DMS53 (cell line): ENCODE measurements around the gene ENOX1.

ENCODE experiments used
- DNase-seq: peaks from one replicate; lab custom pipeline; 2025; lab: John Stamatoyannopoulos, UW

The ENOX1 gene

GRCh38 chr13:43286751-43287150 is 500.0 kb downstream of the ENOX1 start:
- DNase-seq = no peak

GRCh38 chr13:43285933-43286597 is 500.7 kb downstream of the ENOX1 start:
- no peak for DNase-seq

GRCh38 chr13:43284162-43284561 is 502.6 kb downstream of the ENOX1 start:
- DNase-seq = no peak

GRCh38 chr13:43279696-43280095 is 507.1 kb downstream of the ENOX1 start:
- no peak for DNase-seq

- DNase-seq = no peak
Measured at GRCh38 chr13:43278127-43278526, 508.6 kb downstream of the ENOX1 start.

GRCh38 chr13:43277142-43277541 is 509.6 kb downstream of the ENOX1 start:
- no peak for DNase-seq

- DNase-seq = no peak
Measured at GRCh38 chr13:43274881-43275280, 511.9 kb downstream of the ENOX1 start.

- DNase-seq = no peak
Measured at GRCh38 chr13:43273362-43273761, 513.4 kb downstream of the ENOX1 start.

- no peak for DNase-seq
Measured at GRCh38 chr13:43272851-43273250, 513.9 kb downstream of the ENOX1 start.

- no peak for DNase-seq
Measured at GRCh38 chr13:43271152-43271551, 515.6 kb downstream of the ENOX1 start.

- no peak for DNase-seq
Measured at GRCh38 chr13:43270130-43270830, 516.5 kb downstream of the ENOX1 start.

- DNase-seq = no peak
Measured at GRCh38 chr13:43269037-43269481, 517.7 kb downstream of the ENOX1 start.

- no peak for DNase-seq
Measured at GRCh38 chr13:43268632-43269031, 518.1 kb downstream of the ENOX1 start.

- DNase-seq = no peak
Measured at GRCh38 chr13:43267916-43268315, 518.9 kb downstream of the ENOX1 start.

- no peak for DNase-seq
Measured at GRCh38 chr13:43266936-43267615, 519.7 kb downstream of the ENOX1 start.

- no peak for DNase-seq
Measured at GRCh38 chr13:43265028-43265427, 521.7 kb downstream of the ENOX1 start.

GRCh38 chr13:43264458-43264857 is 522.3 kb downstream of the ENOX1 start:
- no peak for DNase-seq

GRCh38 chr13:43263047-43263446 is 523.7 kb downstream of the ENOX1 start:
- DNase-seq = no peak

GRCh38 chr13:43260999-43261398 is 525.8 kb downstream of the ENOX1 start:
- DNase-seq = no peak

- no peak for DNase-seq
Measured at GRCh38 chr13:43258771-43259170, 528.0 kb downstream of the ENOX1 start.

- DNase-seq = no peak
Measured at GRCh38 chr13:43257765-43258164, 529.0 kb downstream of the ENOX1 start.

GRCh38 chr13:43251961-43252360 is 534.8 kb downstream of the ENOX1 start:
- no peak for DNase-seq

GRCh38 chr13:43246382-43246781 is 540.4 kb downstream of the ENOX1 start:
- DNase-seq = no peak
